Activated T-cell treated with anti-CD3 and anti-CD28 coated beads for 24 hours (primary cell): ENCODE data around the gene RHOT2.
"Not testable (repeated sequence)": the region's sequence is repeated elsewhere in the genome, so short reads cannot be mapped to it uniquely, and the experiment has no call there.

Experiments used
- DNase-seq: peaks from one replicate; pipeline ENCODE4 v3.0.0-alpha.2; 2020; ENCODE audit warnings: low read depth

RHOT2 gene

GRCh38 chr16:700684-701584 is 33.0 kb downstream of the RHOT2 start:
- DNase-seq, result no peak

GRCh38 chr16:702341-702740 is 34.4 kb downstream of the RHOT2 start:
- DNase-seq, result no peak

- no peak for DNase-seq
Observed at GRCh38 chr16:703406-703805, 35.5 kb downstream of the RHOT2 start.

GRCh38 chr16:704047-704446 is 36.1 kb downstream of the RHOT2 start:
- DNase-seq, result no peak

DNA sequence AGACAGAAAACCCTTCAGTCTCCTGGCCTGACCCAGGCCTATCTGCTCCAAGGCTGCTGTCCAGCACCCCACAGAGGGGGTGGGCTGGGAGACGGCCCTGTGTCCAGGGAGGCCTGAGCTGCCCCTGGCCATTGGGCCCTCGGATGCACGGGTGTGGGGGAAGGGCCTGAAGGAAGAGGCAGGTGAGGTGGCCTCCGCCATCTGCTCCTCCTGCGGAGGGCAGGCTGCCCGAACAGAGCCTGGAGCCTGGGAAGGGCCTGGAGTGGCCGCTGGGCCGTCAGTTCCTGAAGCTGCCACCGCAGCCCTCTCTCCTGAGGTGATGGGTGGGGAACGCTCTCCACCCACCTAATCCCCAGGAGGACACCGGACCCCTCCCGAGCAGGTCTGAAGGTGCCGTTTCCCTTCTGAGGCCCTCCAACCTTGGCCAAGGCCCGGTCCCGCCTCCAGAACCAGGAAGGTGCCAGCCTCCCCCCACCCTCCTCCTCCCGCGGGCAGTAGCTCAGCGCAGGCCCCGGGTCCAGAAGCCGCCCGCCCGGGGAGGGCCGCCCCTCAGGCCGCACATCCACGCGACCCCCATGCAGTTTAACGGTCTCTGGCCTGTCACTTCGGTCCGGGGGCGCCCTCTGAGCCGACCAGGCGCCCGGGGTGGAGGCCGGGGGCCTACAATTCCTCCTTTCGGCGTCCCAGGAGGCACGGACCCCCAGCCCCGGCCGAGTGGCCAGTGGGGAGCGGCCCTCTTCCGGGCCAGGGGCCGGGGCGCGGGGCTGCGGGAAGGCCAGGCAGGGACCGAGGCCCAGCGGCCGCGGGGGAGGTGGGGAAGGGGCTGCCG is 36.8 kb downstream of the RHOT2 start:
- no peak for DNase-seq

- DNase-seq, result no peak
Observed at GRCh38 chr16:705431-706188, 37.7 kb downstream of the RHOT2 start, which contains the start of gene FBXL16. Gene FBXL16 (minus strand): TSS chr16:705801. CDS start chr16:697405, 8,396 bp downstream.

DNA sequence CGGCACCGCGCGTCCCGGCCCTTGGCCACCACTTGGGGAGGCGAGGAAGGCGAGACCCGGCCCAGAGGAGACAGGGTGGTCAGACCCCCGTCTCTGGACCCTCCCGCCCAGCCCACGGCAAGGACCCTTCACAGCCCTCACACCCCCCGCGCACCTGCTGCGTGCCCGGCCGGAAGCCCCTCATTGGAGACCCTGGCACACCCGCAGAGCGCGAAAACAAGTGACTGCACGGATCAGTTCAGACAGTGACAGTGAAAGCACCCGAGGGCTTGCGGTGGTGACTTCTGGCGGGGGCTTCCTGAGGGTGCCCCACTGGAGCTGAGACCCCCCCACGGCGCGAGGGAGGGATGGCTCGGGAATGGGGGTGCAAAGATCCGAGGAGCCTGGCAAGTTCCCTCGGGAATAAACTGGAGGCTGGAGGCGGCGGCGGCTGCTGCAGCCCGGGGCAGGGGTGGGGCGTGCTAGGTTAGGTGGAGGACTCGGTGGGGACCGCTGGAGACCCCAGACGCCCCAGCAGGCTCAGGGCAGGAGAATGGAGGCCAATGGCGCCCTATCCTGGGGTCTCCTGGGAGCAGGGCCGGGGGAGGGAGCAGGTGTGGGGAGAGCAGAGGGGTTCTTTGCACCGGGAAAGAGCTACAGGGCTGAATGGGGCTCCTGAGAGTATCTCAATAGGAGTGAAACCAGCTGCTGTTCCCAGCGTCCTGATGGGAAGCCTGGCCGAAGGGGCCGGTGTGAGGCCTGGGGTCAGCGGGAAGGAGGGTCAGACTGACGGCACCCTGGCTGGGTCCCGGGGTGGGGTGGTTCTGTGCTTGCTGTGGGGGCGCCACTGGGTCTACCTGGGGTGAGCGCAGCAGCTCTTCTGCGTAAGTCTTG is 38.5 kb downstream of the RHOT2 start:
- no peak for DNase-seq

DNA sequence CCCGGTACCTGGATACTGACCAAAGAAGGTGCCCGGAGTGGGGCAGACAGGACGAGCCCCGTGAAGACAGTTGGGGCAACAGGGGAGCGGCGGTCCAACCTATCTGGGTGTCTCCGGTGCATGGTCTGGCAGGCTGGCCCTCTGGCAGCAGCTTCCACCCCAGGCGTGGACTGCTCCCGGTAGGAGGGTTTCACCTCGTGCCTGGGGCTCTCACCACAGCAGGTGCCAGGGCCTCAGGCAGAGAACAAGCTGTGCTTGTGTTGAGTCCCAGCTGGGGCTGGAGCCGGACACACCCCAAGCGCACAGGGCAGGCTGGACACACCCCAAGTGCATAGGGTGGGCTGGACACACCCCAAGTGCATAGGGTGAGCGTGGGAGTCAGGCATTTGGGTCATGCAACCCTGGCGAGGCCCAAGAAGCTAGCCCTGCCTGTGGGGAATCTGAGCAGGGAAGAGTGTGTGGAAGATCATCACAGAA is 39.2 kb downstream of the RHOT2 start:
- no peak for DNase-seq

GRCh38 chr16:708019-708418 is 40.1 kb downstream of the RHOT2 start:
- no peak for DNase-seq

GRCh38 chr16:708959-709358 is 41.0 kb downstream of the RHOT2 start:
- no peak for DNase-seq

GRCh38 chr16:709566-710499 is 41.9 kb downstream of the RHOT2 start:
- no peak for DNase-seq

DNA sequence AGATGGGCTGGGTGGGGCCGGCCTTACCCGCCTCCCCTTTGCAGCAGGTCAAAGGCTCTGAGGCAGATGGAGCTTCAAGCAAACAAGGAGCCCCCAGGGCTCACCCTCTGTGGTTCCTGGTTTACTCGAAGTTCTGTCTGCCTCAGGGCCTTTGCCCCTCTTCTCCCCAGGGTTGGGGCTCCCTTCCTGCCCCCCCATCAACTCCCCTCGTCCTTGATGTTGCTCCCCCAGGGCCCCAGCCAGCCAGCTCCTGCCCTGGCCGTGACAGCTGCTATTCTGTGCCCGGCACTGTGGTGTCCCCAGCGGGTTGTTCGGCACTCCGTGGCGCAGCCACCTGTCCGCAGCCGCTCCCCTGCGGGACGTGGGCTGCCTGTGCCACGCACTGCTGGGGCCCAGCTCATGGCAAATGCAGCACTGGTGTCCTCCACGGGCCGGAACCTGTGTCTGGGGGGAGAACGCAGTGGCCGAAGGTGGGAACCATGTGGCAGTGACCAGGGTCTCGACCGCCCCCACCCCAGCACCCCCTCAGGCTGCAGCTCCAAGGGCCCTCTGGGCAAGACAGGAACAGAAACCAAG is 42.7 kb downstream of the RHOT2 start:
- no peak for DNase-seq

- no peak for DNase-seq
Observed at GRCh38 chr16:711084-711483, 43.2 kb downstream of the RHOT2 start.

DNA sequence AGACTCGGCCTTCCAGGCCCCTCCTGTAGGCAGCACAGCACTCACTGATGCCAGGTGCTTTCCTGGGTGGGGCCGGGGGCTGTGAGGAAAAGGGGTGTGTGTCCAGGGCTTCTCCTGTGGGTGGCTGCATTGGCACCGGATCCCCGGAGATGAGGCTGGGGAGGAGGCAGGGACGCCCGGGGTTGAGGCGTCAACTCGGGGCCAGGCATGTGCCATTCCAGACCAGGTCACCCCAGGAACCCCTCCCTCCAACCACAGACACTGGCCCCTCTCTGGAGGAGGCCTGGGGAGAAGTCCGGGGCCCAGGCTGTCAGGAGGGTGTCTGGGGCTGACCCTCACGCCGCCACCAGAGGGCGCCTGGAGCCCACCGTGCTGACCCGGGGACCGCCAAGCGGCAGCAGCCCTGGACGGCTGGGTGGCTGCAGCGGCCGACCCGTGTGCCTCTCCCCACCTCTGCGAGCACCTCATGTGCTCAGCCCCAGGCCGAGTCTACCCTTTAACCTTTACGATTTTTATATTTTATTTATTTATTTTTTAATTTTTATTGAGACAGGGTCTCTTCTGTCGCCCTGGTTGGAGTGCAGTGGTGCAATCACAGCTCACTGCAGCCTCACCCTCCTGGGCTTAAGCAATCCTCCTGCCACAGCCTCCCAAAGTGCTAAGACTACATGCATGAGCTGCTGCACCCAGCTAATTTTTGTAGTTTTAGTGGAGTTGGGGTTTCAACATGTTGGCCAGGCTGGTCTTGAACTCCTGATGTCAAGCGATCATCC is 43.8 kb downstream of the RHOT2 start:
- DNase-seq, result peak; percentile 73

GRCh38 chr16:712740-713250 is 44.9 kb downstream of the RHOT2 start:
- not testable (repeated sequence) for DNase-seq

DNA sequence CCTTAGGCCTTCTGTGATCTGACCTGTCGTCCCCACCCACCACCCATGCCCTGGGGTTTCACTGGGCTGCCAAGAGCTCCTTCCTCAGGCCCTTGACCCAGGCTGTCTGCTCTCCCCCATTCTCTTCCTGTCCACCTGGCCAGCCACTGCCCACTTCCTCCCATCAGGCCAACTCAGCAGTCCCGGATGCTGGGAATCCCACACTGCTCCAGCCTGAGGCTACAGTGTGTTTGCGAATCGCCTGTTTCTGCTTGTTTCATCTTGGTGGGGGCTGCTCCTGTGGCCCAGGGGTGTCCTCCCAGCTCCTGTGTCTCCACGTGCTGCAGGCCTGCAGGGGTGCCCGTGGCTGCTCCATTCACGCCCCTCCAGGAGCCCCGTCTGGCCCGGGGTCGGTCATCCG is 46.1 kb downstream of the RHOT2 start:
- DNase-seq, result no peak

GRCh38 chr16:714558-715476 is 46.9 kb downstream of the RHOT2 start, which contains the start of gene METRN:
Gene METRN (plus strand): TSS chr16:715118. CDS start chr16:715290, 172 bp downstream.
- peak; percentile 86 for DNase-seq
